HEK293 (cell line): Measurements from ENCODE around the gene CHST5.

ENCODE experiments used
- CTCF ChIA-PET: fragments of 350-600 bp; formaldehyde crosslinking; extraction: SDS; loops from one replicate; lab custom pipeline; 2021; ENCODE audit warnings: antibody characterized with exemption; lab: Yijun Ruan, JAX
- POLR2A ChIA-PET: fragments of 300-600 bp; formaldehyde crosslinking; extraction: SDS; loops from one replicate; lab custom pipeline; 2020; ENCODE audit warnings: antibody characterized with exemption, inconsistent platforms; lab: Yijun Ruan, JAX
- H3K27ac ChIP-seq: fragments of 200-500 bp; sonication (Bioruptor generic); 2 replicates; pipeline ENCODE4 v1.5.1; 2014; ENCODE audit warnings: low read depth, low read length, control low read depth, inconsistent platforms; ENCODE audit errors: extremely low read depth
- H3K36me3 ChIP-seq, 2 experiments: fragments of 200-500 bp in 1 of 2; sonication (Bioruptor generic) in 1 of 2; 1 replicate in 1 of 2; 2 replicates in 1 of 2; pipeline ENCODE4 v1.5.1; 2014 to 2017; ENCODE audit warnings: inconsistent platforms in 2 of 2, low read length in 2 of 2; ENCODE audit not compliant: control insufficient read depth in 2 of 2, insufficient read depth in 1 of 2
- H3K4me1 ChIP-seq: fragments of 200-500 bp; sonication (Bioruptor generic); 2 replicates; pipeline ENCODE4 v1.5.1; 2014; ENCODE audit warnings: mild to moderate bottlenecking, low read length, inconsistent platforms; ENCODE audit not compliant: control insufficient read depth, insufficient read depth
- H3K4me3 ChIP-seq: 2 replicates; pipeline ENCODE4 v1.5.1; 2011; ENCODE audit warnings: low read depth, mild to moderate bottlenecking, control low read depth, low read length, moderate library complexity
- H3K9me3 ChIP-seq: fragments of 200-500 bp; sonication (Bioruptor generic); 2 replicates; pipeline ENCODE4 v1.5.1; 2014; ENCODE audit warnings: low read depth, low read length, inconsistent platforms; ENCODE audit not compliant: control insufficient read depth, insufficient read depth
- EGR2 ChIP-seq: fragments of 450-650 bp; formaldehyde crosslinking; IDR thresholded peaks from 2 replicates; pipeline ENCODE4 v1.5.1; 2016; ENCODE audit warnings: low read depth, missing biosample characterization, missing genetic modification characterization
- KLF16 ChIP-seq: fragments of 450-650 bp; formaldehyde crosslinking; IDR thresholded peaks from 2 replicates; pipeline ENCODE4 v1.5.1; 2017; ENCODE audit warnings: missing biosample characterization, missing genetic modification characterization
- KLF8 ChIP-seq: fragments of 450-650 bp; formaldehyde crosslinking; IDR thresholded peaks from 2 replicates; pipeline ENCODE4 v1.5.1; 2016; ENCODE audit warnings: missing biosample characterization, missing genetic modification characterization
- REPIN1 ChIP-seq: fragments of 450-650 bp; formaldehyde crosslinking; IDR thresholded peaks from 2 replicates; pipeline ENCODE4 v1.5.1; 2017; ENCODE audit warnings: missing biosample characterization, missing genetic modification characterization, low read depth
- REST ChIP-seq: fragments of 450-650 bp; formaldehyde crosslinking; IDR thresholded peaks from 2 replicates; pipeline ENCODE4 v1.5.1; 2016; ENCODE audit warnings: missing biosample characterization, missing genetic modification characterization
- SCRT1 ChIP-seq: fragments of 450-650 bp; formaldehyde crosslinking; IDR thresholded peaks from 2 replicates; pipeline ENCODE4 v1.5.1; 2016; ENCODE audit warnings: missing biosample characterization, missing genetic modification characterization, borderline replicate concordance
- SCRT2 ChIP-seq: fragments of 450-650 bp; formaldehyde crosslinking; IDR thresholded peaks from 2 replicates; pipeline ENCODE4 v1.5.1; 2016; ENCODE audit warnings: missing biosample characterization, missing genetic modification characterization
- SP3 ChIP-seq: fragments of 450-650 bp; formaldehyde crosslinking; IDR thresholded peaks from 2 replicates; pipeline ENCODE4 v1.5.1; 2016; ENCODE audit warnings: missing biosample characterization, missing genetic modification characterization
- ZBTB17 ChIP-seq: fragments of 450-650 bp; formaldehyde crosslinking; IDR thresholded peaks from 2 replicates; pipeline ENCODE4 v1.5.1; 2016; ENCODE audit warnings: missing biosample characterization, missing genetic modification characterization
- ZBTB20 ChIP-seq: fragments of 450-650 bp; formaldehyde crosslinking; IDR thresholded peaks from 2 replicates; pipeline ENCODE4 v1.5.1; 2016; ENCODE audit warnings: missing biosample characterization, missing genetic modification characterization
- ZBTB8A ChIP-seq: fragments of 450-650 bp; formaldehyde crosslinking; IDR thresholded peaks from 2 replicates; pipeline ENCODE4 v1.5.1; 2016; ENCODE audit warnings: missing biosample characterization, missing genetic modification characterization
- ZNF221 ChIP-seq: fragments of 450-650 bp; formaldehyde crosslinking; IDR thresholded peaks from 2 replicates; pipeline ENCODE4 v1.5.1; 2017; ENCODE audit warnings: missing biosample characterization, missing genetic modification characterization, borderline replicate concordance
- ZNF311 ChIP-seq: fragments of 450-650 bp; formaldehyde crosslinking; IDR thresholded peaks from 2 replicates; pipeline ENCODE4 v1.5.1; 2017; ENCODE audit warnings: missing biosample characterization, missing genetic modification characterization, borderline replicate concordance
- ZNF394 ChIP-seq: fragments of 450-650 bp; formaldehyde crosslinking; IDR thresholded peaks from 2 replicates; pipeline ENCODE4 v1.5.1; 2016; ENCODE audit warnings: missing biosample characterization, missing genetic modification characterization, mild to moderate bottlenecking, moderate library complexity, borderline replicate concordance
- ZNF426 ChIP-seq: fragments of 450-650 bp; formaldehyde crosslinking; IDR thresholded peaks from 2 replicates; pipeline ENCODE4 v1.5.1; 2017; ENCODE audit warnings: missing biosample characterization, missing genetic modification characterization, mild to moderate bottlenecking, inconsistent platforms, moderate library complexity
- ZNF549 ChIP-seq: fragments of 450-650 bp; IDR thresholded peaks from 2 replicates; pipeline ENCODE4 v1.5.1; 2018; ENCODE audit warnings: missing biosample characterization, missing genetic modification characterization, mild to moderate bottlenecking, inconsistent platforms, moderate library complexity
- ZNF561 ChIP-seq: fragments of 450-650 bp; IDR thresholded peaks from 2 replicates; pipeline ENCODE4 v1.5.1; 2018; ENCODE audit warnings: missing biosample characterization, missing genetic modification characterization, borderline replicate concordance
- ZNF692 ChIP-seq: fragments of 450-650 bp; formaldehyde crosslinking; IDR thresholded peaks from 2 replicates; pipeline ENCODE4 v1.5.1; 2016; ENCODE audit warnings: missing biosample characterization, missing genetic modification characterization
- ZNF777 ChIP-seq: fragments of 450-650 bp; formaldehyde crosslinking; IDR thresholded peaks from 2 replicates; pipeline ENCODE4 v1.5.1; 2017; ENCODE audit warnings: missing biosample characterization, missing genetic modification characterization, borderline replicate concordance
- TF ChIP-seq, protein P1 (sequence below): fragments of 450-650 bp; formaldehyde crosslinking; conservative IDR thresholded peaks from 2 replicates; pipeline ENCODE4 v1.5.1; 2016; ENCODE audit warnings: low read depth, missing biosample characterization, missing genetic modification characterization

Gene CHST5

DNA sequence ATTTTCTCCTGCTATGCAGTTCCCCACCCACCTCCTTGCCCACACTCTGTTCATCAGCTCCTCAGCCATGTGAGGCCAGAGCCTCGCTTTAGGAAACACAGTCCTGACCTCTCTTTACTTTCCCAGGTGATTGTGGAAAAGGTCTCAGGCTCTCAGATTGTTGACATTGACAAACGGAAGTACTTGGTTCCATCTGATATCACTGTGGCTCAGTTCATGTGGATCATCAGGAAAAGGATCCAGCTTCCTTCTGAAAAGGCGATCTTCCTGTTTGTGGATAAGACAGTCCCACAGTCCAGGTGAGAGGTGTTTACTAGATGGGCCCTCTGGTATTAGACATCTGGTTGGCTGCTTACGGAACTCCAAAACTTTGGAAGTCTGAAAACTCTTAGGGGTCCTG lies 32.0 kb upstream of the CHST5 start (continued):
- TF ChIP-seq ZNF549 = no peak
- no peak for TF ChIP-seq EGR2
- no peak for TF ChIP-seq SCRT1 (tag by site-specific recombination)
- TF ChIP-seq ZBTB8A (tag by site-specific recombination) = no peak

DNA sequence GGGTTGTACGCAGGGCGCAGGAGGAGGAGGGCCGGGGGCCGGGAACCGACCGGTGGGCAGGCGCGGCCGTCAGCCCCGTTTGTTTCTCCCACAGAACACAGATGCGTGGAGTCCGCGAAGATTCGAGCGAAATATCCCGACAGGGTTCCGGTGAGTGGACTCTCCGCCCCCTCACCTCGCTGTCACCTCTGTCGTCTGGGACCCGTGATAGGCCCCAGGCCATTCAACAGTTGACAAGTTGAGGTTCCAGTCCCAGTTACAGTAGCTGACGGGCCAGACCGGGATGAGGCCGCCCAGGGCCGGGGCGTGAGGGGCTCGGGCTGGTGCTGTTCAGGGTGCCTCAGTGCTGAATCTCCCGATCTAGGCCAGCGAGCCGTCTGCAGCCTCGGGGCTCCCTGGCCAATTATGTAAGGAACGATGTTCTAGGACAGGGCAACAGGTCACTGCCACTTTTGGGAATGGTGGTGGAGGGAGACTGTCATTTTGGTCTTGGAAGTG lies 30.9 kb upstream of the CHST5 start:
- CTCF ChIA-PET = interaction anchor here (1.5 kb wide), 1 partner anchor 50 kb away, joined by 5 read pairs; no protein-coding TSS in a partner anchor
- peak overlapping the region; percentile 40; the same call in 1 of the 2 replicates for H3K27ac ChIP-seq
- POLR2A ChIA-PET = interaction anchor here (2.9 to 3.4 kb wide), 4 partner anchors 11 to 81 kb away, joined by 12 to 26 read pairs (median 20); partner anchors contain the start of genes ADAT1, KARS1, TERF2IP and TMEM231

DNA sequence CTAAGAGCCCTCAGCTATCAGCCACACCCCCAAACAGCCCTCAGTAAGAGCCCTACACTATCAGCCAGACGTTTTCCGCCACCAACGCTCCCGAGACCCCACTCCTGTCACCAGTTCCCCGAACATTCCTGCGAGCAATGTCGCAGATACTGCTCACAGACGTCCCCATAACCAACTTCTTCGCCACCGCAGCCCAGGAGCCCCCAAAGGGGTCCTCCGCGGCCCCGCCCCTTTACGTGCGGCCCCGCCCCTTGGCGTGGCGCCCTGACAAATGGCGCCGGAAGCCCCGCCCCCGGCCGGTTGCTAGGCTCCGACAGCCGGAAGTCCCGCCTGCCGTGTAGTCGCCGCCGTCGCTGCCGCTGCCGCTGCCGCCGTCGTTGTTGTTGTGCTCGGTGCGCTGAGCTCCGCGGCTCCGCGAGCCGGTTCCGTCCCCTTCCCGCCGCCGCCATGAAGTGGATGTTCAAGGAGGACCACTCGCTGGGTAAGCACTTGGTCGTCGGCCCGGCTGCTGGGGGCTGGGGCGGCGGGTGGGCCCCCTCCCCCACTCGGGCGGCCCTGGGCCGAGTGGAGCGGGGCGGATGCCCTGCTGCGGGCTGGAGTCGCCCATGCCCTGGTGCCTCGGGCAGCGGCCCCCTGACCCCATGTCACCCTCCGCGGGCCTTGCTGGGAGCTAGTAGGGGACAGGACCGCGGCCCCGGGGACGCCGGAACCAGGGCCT lies 30.3 kb upstream of the CHST5 start, which contains the start of gene GABARAPL2:
GABARAPL2 (plus strand) TSS at position 340 of the 718 bp plus-strand sequence; CDS start at position 448, 108 bp downstream.
- H3K9me3 ChIP-seq = no peaks in the 10 kb centered on the region
- H3K27ac ChIP-seq = peak within 1 kb of the TSS; percentile 40; the same call in 1 of the 2 replicates
- peaks cover 6 to 39% of the 10 kb centered on the region in 2 experiments; a peak in 2 of 3 replicates for H3K36me3 ChIP-seq
- ChIA-PET CTCF (interaction anchor here (0.7 to 1.8 kb wide), 5 partner anchors 20 to 101 kb away, joined by 3 to 6 read pairs (median 5); no protein-coding TSS in a partner anchor), POLR2A (interaction anchor here (0.5 to 3.4 kb wide), 6 partner anchors 11 to 82 kb away, joined by 4 to 26 read pairs (median 14); partner anchors contain the start of genes ADAT1, KARS1, TERF2IP and TMEM231)
- H3K4me1 ChIP-seq = no peaks in the 10 kb centered on the region
- H3K4me3 ChIP-seq = peak within 1 kb of the TSS; percentile 88
- TF ChIP-seq KLF8 (tag by site-specific recombination) (peak; percentile 78), ZNF311 (tag by site-specific recombination) (no peak), KLF16 (peak; percentile 83), ZNF692 (tag by site-specific recombination) (peak; percentile 89), SP3 (tag by site-specific recombination) (peak; percentile 91), REPIN1 (tag by site-specific recombination) (peak; percentile 90; the same call in 1 of the 2 replicates), ZBTB20 (tag by site-specific recombination) (peak; percentile 33; the same call in 1 of the 2 replicates)
- TF ChIP-seq, protein P1, sequence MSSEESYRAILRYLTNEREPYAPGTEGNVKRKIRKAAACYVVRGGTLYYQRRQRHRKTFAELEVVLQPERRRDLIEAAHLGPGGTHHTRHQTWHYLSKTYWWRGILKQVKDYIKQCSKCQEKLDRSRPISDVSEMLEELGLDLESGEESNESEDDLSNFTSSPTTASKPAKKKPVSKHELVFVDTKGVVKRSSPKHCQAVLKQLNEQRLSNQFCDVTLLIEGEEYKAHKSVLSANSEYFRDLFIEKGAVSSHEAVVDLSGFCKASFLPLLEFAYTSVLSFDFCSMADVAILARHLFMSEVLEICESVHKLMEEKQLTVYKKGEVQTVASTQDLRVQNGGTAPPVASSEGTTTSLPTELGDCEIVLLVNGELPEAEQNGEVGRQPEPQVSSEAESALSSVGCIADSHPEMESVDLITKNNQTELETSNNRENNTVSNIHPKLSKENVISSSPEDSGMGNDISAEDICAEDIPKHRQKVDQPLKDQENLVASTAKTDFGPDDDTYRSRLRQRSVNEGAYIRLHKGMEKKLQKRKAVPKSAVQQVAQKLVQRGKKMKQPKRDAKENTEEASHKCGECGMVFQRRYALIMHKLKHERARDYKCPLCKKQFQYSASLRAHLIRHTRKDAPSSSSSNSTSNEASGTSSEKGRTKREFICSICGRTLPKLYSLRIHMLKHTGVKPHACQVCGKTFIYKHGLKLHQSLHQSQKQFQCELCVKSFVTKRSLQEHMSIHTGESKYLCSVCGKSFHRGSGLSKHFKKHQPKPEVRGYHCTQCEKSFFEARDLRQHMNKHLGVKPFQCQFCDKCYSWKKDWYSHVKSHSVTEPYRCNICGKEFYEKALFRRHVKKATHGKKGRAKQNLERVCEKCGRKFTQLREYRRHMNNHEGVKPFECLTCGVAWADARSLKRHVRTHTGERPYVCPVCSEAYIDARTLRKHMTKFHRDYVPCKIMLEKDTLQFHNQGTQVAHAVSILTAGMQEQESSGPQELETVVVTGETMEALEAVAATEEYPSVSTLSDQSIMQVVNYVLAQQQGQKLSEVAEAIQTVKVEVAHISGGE (tag by site-specific recombination) = peak; percentile 65; the same call in 1 of the 2 replicates

More for the DNA sequence above, 30.9 kb upstream of the CHST5 start:
- Histone ChIP-seq H3K36me3 (peaks cover 12 to 45% of the 10 kb centered on the region in 2 experiments; a peak in 2 of 3 replicates), H3K9me3 (no peaks in the 10 kb centered on the region), H3K4me1 (no peaks in the 10 kb centered on the region), H3K4me3 (peak overlapping the region; percentile 88)
- no peak for TF ChIP-seq ZNF561 (tag by site-specific recombination)
- TF ChIP-seq ZBTB20 (tag by site-specific recombination) = peak; percentile 30; the same call in 1 of the 2 replicates
- 0 out of 2 replicates have a peak, but pooled peaks have one; percentile 1 for TF ChIP-seq ZNF394 (tag by site-specific recombination)
- peak; percentile 80 for TF ChIP-seq REST (tag by site-specific recombination)
- no peak for TF ChIP-seq ZNF549
- no peak for TF ChIP-seq REPIN1 (tag by site-specific recombination)
- no peak for TF ChIP-seq ZNF426 (tag by site-specific recombination)
- TF ChIP-seq SCRT1 (tag by site-specific recombination) = peak; percentile 71
- peak; percentile 96 for TF ChIP-seq SCRT2
- TF ChIP-seq ZNF777 (tag by site-specific recombination) = 0 out of 2 replicates have a peak, but pooled peaks have one; percentile 0
- TF ChIP-seq ZBTB17 = peak; percentile 17; the same call in 1 of the 2 replicates
- no peak for TF ChIP-seq ZNF221 (tag by site-specific recombination)
